ENCODE results near the gene COLEC12.
"Not testable (repeated sequence)": the region's sequence is repeated elsewhere in the genome, so short reads cannot be mapped to it uniquely, and the experiment has no call there.

Gene COLEC12

GRCh38 chr18:313931-314330 is 186.6 kb downstream of the COLEC12 start:
- H3K4me3 ChIP-seq (ENCODE audit: low read length) = no peak overlapping the region
- DNase-seq (ENCODE audit: low read depth) = no peak
- no peak for TF ChIP-seq CTCF (IDR thresholded peaks at IDR 0.05; ENCODE audit: insufficient read depth, low read depth, low read length, missing control alignments)

- H3K4me3 ChIP-seq (ENCODE audit: low read length) = no peak overlapping the region
- TF ChIP-seq CTCF (IDR thresholded peaks at IDR 0.05; ENCODE audit: insufficient read depth, low read depth, low read length, missing control alignments) = no peak
- no peak for DNase-seq (ENCODE audit: low read depth)
Measured at GRCh38 chr18:312415-312814, 188.1 kb downstream of the COLEC12 start.

GRCh38 chr18:310042-310441 is 190.5 kb downstream of the COLEC12 start:
- no peak for DNase-seq (ENCODE audit: low read depth)
- no peak for TF ChIP-seq CTCF (IDR thresholded peaks at IDR 0.05; ENCODE audit: insufficient read depth, low read depth, low read length, missing control alignments)

GRCh38 chr18:308086-308485 is 192.4 kb downstream of the COLEC12 start:
- not testable (repeated sequence) for H3K4me3 ChIP-seq (ENCODE audit: low read length); DNase-seq (ENCODE audit: low read depth)

More at GRCh38 chr18:310042-310441, 190.5 kb downstream of the COLEC12 start:
- no peak overlapping the region for H3K4me3 ChIP-seq (ENCODE audit: low read length)

GRCh38 chr18:306608-307255 is 193.8 kb downstream of the COLEC12 start:
- TF ChIP-seq CTCF (IDR thresholded peaks at IDR 0.05; ENCODE audit: insufficient read depth, low read depth, low read length, missing control alignments) = no peak
- H3K4me3 ChIP-seq (ENCODE audit: low read length) = no peak overlapping the region
- DNase-seq (ENCODE audit: low read depth) = no peak

- H3K4me3 ChIP-seq (ENCODE audit: low read length) = no peak overlapping the region
- no peak for DNase-seq (ENCODE audit: low read depth)
- TF ChIP-seq CTCF (IDR thresholded peaks at IDR 0.05; ENCODE audit: insufficient read depth, low read depth, low read length, missing control alignments) = no peak
Measured at GRCh38 chr18:305003-305501, 195.4 kb downstream of the COLEC12 start.

- TF ChIP-seq CTCF (IDR thresholded peaks at IDR 0.05; ENCODE audit: insufficient read depth, low read depth, low read length, missing control alignments) = no peak
Measured at GRCh38 chr18:303607-304006, 196.9 kb downstream of the COLEC12 start.

More at GRCh38 chr18:303607-304006, 196.9 kb downstream of the COLEC12 start:
- DNase-seq (ENCODE audit: low read depth) = no peak
- no peak overlapping the region for H3K4me3 ChIP-seq (ENCODE audit: low read length)
